MV-4-11 (cell line): ENCODE measurements around the gene ALG8.
"Not testable (repeated sequence)": the region's sequence is repeated elsewhere in the genome, so short reads cannot be mapped to it uniquely, and the experiment has no call there.

Source experiments
- DNase-seq: peaks from one replicate; lab custom pipeline; 2025; lab: John Stamatoyannopoulos, UW

ALG8 gene

GRCh38 chr11:78139422-78140391, at the start of gene ALG8:
Gene ALG8 (minus strand): TSS chr11:78139626. CDS start chr11:78139588, 38 bp downstream.
- DNase-seq, result peak; percentile 93

GRCh38 chr11:78188286-78189173, 49.1 kb upstream of the ALG8 start, which contains the start of the genes KCTD21 and USP35:
Gene KCTD21 (minus strand): TSS chr11:78188626. CDS start chr11:78174554, 14,072 bp downstream.
Gene USP35 (plus strand): TSS chr11:78188919. CDS start chr11:78196246, 7,327 bp downstream.
- peak; percentile 94 for DNase-seq

GRCh38 chr11:78187366-78188285, 48.2 kb upstream of the ALG8 start:
- DNase-seq, result peak; percentile 58

- DNase-seq, result peak; percentile 56
These were observed 41.8 kb upstream of the ALG8 start for GRCh38 chr11:78181185-78181584.

- no peak for DNase-seq
These were observed 41.3 kb upstream of the ALG8 start for GRCh38 chr11:78180751-78181150.

- DNase-seq, result no peak
These were observed 40.1 kb upstream of the ALG8 start for GRCh38 chr11:78179459-78180071.

- no peak for DNase-seq
These were observed 37.8 kb upstream of the ALG8 start for GRCh38 chr11:78177216-78177615.

GRCh38 chr11:78176605-78177141, 37.2 kb upstream of the ALG8 start:
- DNase-seq, result no peak

- DNase-seq, result not testable (repeated sequence)
These were observed 36.4 kb upstream of the ALG8 start for GRCh38 chr11:78175862-78176261.

- no peak for DNase-seq
These were observed 32.5 kb upstream of the ALG8 start for GRCh38 chr11:78171951-78172350.

GRCh38 chr11:78170874-78171549, 31.6 kb upstream of the ALG8 start:
- peak; percentile 24 for DNase-seq

- no peak for DNase-seq
These were observed 31.0 kb upstream of the ALG8 start for GRCh38 chr11:78170413-78170812.

GRCh38 chr11:78168539-78169477, 29.4 kb upstream of the ALG8 start:
- no peak for DNase-seq

GRCh38 chr11:78166855-78167469, 27.5 kb upstream of the ALG8 start:
- no peak for DNase-seq

- no peak for DNase-seq
These were observed 25.0 kb upstream of the ALG8 start for GRCh38 chr11:78164471-78164870.

GRCh38 chr11:78163828-78164227, 24.4 kb upstream of the ALG8 start:
- no peak for DNase-seq

- no peak for DNase-seq
These were observed 22.5 kb upstream of the ALG8 start for GRCh38 chr11:78161962-78162371.

GRCh38 chr11:78161346-78161745, 21.9 kb upstream of the ALG8 start:
- no peak for DNase-seq
